Left renal pelvis (tissue), 4 donors: ENCODE measurements around the gene ODF2. TPM values are rescaled to one million over a fixed set of nuclear protein-coding genes. Genes with fewer than 3 reads are reported as not detected.
"Not testable (repeated sequence)": the region's sequence is repeated elsewhere in the genome, so short reads cannot be mapped to it uniquely, and the experiment has no call there.

Experiments used
- DNase-seq, 4 donors: peaks; one replicate each; pipeline ENCODE4 v3.0.0-alpha.2; 2013; ENCODE audit warnings: low read depth in 4 of 4, low spot score in 3 of 4
- polyA plus RNA-seq, 4 donors: library from polyadenylated mRNA; unstranded; fragments of 120-200 nt; gene quantifications; one replicate each; pipeline ENCODE4 v1.2.1, GENCODE V29; 2013; ENCODE audit not compliant: insufficient read length in 4 of 4

ODF2 gene
- polyA plus RNA-seq, 4 donors, result 29.8 to 51.4 (median 45.3) TPM

DNA sequence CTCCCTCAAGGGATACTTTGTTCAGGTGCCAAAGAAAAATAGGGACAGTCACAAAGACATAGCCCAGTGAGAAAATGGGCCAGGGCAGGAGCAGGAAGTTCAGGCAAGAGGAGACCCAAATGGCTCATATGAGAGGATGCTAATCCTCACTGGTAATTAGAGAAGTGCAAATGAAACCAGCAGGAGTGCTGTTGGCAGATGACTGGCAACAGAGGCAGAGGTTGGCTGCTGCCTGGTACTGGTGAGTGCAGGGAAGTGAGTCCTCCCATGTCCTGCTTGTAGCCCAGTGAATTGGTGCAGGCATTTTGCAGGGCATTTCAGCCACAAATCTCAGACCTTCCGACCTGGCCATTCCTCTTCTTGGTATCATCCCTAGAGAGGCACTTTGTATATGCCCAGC lies 23.5 kb downstream of the ODF2 start:
- no peak for DNase-seq

DNA sequence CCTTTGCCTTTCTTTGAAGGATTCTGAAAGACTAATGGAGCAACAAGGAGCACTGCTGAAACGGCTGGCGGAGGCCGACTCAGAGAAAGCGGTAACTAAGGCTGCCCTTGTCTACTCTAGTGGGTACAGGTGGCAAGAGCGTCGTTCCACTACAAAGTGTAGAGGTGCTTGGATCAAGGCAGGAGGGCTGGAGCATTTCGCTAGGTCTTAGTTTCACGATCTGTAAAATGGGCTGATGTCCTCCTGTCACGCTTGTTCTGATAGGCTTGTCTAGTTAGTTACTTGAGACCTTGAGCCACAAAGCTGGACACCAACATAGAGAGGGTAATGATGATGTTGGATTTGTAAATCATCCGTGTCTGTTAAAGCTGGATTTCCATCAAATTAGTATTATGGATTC lies 25.8 kb downstream of the ODF2 start:
- no peak for DNase-seq

DNA sequence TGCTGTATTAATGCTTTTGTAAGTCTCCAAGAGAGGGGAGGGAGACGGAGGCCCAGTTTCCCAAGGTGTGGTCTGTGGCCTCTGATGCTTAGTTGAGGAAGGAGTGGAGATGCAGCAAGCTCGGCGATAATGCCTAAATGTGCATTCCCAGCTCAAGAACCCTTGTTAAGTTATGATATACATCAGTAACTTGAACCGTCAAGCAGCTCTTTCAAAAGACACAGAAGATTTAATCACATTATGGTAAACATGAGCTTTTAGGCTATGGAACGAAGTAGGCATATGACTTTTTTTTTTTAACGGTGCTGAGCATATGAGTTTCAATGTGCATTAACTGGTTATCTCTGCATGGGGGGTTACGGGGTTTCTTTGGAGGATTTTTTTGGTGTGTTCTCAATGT lies 26.4 kb downstream of the ODF2 start:
- no peak for DNase-seq

DNA sequence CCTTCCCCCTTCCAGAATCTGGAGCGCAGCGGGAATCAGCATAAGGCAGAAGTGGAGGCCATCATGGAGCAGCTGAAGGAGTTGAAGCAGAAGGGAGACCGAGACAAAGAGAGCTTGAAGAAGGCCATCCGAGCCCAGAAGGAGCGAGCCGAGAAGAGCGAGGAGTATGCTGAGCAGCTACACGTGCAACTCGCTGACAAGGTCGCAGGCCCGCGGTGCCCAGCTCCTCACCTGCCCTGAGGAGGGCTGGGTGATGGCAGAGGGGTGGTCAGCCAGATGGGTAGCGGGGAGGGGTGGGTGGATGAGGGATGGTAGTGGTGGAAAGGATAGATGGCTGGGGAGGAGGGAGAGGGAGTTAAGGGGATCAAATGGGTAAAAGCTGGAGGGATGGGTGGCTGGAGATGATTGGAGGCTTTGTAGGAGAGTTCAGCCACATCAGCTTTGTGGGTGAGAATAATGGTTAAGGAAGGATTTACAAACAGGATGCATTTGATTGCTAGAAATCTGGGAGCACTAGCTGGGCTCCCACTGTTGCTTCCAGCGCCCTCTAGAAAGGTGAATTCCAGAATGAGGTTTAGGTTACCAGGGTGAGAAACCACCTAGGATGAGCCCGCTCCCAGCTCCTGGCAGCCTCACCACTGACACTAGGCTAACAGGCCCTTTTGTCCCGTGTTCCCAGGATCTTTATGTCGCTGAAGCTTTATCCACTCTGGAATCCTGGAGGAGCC lies 29.0 kb downstream of the ODF2 start:
- no peak for DNase-seq

DNA sequence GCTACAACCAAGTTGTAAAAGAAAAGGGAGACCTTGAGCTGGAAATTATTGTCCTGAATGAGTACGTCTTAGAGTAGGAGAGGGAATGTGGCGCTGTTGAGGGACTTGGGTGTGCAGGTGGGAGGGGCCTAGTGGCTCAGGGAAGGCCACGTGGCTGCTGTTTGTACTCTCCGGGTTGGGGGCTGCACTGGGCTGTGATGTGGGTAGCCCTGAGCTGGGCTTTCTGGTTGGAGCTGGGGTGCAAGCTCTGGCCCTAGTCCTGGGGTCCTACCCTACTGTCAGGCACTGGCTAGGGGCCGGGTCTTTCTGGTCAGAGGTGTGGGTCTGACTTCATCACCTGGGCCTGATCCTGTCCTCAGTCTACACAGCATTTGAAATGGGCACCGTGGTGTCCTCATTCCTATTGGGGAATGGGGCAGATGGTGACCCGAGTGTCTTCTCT lies 29.6 kb downstream of the ODF2 start:
- no peak for DNase-seq

DNA sequence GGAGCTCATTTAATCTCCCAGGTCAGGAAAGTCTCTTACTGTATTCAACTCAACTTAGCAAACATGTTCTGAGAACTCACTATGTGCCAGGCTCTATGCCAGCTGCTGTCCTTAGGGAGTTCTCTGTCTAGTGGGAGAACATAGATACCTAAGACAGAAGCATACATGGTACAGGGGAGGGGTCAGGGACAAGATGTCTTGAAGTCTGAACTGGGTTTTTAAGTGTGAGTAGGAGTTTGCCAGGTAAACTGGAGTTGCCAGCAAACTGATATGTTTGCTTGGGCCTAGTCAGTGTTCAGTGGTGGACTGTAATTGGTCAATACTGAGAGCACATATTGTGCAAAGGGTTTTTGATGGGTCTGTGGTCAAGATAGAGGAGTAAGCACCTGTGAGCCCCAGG lies 30.4 kb downstream of the ODF2 start:
- DNase-seq, result no peak

DNA sequence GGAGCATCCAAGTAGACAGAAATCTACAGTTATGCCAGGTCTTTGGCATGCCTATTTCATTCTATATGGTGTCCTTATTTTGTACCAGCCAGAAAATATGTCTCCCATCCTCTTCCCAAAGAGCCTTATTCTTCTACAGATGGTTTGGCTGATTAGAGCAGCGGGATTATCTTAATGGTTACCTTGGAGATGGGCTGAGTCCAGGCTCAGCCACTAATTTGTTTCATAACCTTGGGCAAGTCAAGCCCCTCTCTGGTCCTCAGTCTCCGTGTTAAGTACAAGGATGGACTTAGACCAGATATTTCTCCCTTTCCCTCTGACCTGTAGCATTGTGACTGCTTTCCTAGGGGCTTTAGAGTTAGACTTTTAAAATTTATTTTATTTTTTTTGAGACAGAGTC lies 37.6 kb downstream of the ODF2 start:
- no peak for DNase-seq

DNA sequence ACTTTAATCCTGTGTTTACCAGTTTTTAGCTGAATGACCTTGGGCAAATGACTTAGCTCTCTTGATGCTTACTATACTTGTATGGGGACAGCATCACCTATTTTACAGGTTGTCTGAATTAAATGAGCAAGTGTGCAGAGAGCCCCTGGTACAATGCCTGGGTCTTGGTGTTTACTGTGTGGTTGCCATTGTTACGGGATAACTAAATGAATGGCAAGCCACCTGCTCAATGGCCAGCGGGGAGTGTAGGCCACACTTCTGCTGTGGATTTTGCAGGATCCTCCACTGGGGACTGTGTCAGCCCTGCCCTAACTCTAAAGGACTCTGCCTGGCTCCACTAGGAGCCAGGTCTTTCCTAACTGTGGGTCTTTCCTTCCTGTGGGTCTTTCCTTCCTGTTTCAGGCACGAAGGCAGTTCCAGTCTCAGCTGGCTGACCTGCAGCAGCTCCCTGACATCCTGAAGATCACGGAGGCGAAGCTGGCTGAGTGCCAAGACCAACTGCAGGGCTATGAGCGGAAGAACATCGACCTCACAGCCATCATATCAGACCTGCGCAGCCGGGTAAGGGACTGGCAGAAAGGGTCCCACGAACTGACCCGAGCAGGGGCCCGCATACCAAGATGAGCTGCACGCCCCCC lies 38.4 kb downstream of the ODF2 start:
- DNase-seq, result peak in 1 of 4 donors; percentile 23

DNA sequence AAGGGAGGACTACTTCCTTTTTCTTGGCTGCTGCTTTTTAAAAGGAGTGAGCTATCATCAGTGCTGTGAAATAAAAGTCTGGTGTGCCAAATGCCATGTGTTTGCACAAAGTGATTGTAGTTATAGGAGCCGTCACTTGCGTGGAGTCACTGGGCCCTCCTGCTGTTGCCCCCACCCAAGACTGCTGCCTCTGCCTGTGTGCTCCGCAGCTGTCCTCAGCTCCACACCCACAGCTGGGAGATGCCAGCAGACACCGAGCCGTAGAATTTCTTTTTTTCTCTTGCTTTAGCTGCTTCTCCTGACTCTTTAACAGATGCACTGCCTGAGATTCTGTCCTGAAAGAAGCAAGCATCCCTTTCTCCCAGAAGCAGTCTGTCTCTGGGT lies 38.9 kb downstream of the ODF2 start:
- no peak for DNase-seq

DNA sequence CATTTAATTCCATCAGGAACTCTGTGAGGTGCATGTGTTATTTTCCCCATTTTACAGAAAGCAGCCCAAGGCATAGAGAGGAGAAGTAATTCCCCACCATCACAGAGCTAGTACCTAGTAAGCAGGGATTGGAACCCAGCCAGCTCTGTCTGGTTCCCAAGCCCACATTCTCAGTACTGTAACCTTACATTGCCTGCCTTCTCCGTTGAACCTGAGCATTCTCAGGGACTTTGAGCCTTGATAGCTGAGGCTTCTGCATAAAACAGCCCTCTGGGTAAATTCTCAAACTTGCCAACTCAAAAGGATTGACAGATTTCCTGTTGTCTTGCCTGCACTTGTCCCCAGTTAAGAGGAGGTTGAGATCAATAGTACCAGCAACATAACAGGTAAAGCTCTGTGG lies 39.5 kb downstream of the ODF2 start:
- DNase-seq, result no peak

DNA sequence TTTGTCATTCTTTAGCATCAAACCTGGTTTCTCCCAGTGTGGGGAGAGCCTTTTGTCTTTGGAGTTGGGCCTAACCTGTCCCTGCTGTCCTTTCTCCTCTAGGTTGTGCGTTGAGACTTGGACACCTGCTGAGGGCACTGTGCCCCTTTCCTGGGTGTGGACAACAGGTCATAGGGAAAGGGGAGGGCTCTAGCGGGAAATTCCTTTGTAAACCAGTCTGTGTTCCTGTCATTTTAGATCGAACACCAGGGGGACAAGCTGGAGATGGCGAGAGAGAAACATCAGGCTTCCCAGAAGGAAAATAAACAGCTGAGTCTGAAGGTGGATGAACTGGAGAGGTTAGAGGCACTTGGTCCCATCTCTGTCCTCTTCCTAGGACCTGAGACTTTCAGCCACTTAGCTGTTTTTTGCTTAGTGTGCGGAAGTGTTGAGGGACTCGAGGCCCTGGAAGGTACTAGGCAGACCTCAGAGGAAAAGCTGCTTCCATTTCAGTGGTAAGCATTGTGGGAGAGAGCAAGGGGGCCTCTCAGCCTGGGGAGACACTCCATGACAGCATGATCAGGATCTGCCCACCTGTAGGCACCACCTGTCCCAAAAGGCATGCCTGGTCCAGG lies 40.1 kb downstream of the ODF2 start:
- no peak for DNase-seq

DNA sequence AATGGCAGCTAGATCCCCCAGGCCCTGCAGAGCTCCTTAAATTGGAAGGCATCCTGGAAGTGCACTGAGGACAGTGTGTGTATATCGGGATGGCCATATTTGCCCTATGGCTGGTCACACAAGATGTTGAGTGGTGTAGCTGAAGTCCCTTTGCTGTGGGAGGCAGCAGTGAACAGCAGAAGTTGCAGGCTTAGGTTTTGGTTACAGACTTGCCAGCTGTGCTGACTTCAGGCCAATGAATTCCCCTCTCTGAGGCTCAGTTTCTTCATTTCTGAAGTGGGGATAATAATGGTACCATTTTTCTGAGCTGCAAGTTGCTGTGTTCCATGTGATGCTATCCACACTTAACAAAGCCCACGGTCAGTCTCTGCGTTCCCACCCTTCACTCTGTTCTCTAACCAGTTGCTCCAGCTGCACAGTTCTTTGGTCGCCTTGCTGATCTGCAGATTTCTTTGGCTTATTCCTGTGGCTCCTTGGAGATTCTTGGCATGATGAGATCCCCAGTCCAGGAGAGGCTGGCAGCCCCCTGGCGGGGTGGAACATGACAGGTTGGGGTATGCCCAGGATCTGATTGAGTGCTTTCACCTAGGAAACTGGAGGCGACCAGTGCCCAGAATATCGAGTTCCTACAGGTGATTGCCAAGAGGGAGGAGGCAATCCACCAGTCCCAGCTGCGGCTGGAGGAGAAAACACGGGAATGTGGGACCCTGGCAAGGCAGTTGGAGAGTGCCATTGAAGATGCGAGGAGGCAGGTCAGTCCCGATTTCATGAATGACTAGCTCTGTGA lies 42.2 kb downstream of the ODF2 start:
- no peak for DNase-seq

DNA sequence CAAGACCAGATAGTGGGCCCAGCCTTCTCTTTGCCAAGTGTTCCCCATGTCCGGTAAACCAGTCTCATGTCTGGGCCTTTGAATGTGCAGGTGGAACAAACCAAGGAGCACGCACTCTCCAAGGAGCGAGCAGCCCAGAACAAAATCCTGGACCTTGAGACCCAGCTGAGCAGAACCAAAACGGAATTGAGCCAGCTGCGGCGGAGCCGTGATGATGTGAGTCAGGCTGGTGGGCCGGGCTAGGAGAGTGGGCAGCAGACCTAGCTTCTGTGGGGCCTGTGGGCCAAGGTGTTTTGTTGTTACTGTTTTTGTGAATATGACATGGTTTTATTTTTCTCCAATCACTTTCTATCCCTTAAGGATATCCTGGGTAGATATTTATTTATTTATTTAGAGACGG lies 43.1 kb downstream of the ODF2 start:
- DNase-seq, result no peak

DNA sequence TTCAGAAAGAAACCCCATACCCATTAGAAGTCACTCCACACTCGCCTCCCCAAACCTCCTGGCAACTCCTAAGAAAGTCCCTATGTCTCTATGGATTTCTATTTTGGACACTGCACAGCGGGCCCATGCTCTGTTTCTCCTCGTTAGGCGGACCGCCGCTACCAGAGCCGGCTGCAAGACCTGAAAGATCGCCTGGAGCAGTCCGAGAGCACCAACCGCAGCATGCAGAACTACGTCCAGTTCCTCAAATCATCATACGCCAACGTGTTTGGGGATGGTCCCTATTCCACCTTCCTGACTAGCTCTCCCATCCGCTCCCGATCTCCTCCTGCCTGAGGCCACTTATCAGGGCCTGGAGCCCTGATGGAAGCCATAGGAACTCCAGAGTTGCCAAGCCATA lies 44.1 kb downstream of the ODF2 start:
- no peak for DNase-seq

DNA sequence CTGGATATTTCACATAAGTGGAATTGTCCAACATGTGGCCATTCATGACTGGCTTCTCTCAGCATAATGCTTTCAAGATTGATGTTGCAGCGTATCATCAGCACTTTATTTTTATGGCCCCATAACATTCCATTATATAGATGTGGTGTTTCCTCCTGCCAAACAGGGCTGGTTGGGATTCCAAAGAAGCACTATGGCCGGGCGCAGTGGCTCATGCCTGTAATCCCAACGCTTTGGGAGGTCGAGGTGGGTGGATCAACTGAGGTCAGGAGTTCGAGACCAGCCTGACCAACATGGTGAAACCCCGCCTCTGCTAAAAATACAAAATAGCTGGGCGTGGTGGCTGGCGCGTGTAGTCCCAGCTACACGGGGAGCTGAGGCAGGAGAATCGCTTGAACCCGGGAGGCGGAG lies 47.6 kb downstream of the ODF2 start:
- DNase-seq, result not testable (repeated sequence)

DNA sequence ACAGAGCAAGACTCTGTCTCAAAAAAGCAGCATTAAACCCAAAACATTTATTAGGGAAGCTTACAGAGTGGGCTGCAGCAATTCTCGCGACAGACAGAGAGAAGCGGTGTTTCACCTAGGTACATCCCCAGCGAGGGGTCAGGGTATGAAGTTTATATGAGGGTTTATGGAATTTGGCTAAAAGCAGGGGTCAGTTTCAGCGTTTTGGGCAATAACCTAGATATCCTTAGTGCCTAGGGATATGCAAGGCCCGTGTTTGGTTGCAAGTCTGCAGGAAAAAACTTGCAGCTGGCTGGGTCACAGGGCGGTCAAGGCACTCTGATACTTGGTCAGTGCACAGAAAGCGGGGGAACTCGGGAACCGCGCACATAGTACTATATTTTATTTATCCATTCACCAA lies 48.1 kb downstream of the ODF2 start:
- no peak for DNase-seq

DNA sequence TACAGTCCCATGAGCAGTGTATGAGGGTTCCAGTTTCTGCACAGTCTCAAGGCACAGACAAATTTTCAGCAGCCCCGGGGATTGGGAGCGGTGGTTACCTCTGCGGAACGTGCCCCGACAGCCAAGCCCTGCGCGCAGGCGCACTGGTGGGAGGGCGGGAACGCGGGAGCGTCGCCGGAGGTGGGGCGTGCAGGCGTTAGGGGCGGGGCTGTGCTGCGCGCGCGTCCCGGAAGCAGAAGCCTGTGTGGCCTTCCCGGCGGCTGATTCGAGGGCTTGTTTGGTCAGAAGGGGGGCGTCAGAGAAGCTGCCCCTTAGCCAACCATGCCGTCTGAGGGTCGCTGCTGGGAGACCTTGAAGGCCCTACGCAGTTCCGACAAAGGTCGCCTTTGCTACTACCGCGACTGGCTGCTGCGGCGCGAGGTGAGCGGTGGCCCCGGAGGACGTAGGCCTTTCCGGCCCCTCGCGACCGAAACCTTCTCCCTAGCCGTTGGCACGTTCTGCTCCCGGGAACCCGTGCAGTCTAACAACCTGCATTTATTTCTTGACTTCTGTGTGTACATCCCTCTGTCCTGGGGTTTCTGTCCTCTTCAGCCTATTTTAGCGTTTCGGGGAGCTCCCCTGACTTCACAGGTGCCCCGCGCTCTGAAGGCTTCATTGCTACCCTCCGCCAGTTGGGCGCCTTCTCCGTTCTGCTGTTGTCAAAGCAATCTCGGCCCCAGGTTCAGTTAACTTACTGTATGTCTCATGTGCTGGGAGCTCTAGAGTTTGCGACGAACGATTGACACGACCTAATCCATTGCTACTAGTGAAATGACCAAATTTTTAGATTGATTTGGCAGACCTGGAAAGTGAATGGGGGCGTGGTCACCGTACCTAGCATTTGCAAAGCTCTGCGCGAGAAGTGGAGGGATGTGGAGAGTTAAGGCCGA lies 48.9 kb downstream of the ODF2 start, which contains the start of gene GLE1:
GLE1 (plus strand) TSS at position 235 of the 929 bp plus-strand sequence; CDS start at position 322, 87 bp downstream.
- peak; percentile 82 to 88 (median 86) for DNase-seq

DNA sequence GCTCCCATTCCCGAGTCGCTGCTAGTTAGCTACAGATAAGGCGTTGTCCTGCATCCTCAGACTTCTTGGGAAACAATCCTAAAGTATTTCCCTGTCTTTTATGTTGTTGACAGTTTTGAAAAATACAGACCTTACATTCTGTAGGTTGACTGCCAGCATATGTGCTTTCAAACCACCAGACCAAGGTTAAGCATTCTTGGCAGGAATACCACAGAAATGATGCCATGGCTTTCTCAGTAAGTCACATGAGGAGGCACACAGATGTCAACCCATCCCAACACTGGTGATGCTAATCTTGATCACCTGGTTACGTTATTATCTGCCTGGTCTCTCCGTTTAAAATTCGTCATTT lies 49.6 kb downstream of the ODF2 start:
- no peak for DNase-seq

DNA sequence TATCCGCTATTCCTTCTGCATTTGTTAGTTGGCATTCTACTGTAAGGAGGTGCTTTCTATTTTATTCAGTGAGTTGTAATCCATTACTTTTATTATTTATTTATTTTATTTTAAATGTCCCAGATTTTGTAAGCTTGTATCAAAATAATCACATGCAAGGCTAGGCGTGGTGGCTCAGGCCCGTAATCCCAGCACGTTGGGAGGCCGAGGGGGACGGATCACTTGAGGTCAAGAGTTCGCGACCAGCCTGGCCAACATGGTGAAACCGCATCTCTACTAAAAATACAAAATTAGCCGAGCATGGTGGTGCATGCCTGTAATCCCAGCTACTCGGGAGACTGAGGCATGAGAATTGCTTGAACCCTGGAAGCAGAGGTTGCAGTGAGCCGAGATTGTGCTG lies 50.1 kb downstream of the ODF2 start:
- not testable (repeated sequence) for DNase-seq

DNA sequence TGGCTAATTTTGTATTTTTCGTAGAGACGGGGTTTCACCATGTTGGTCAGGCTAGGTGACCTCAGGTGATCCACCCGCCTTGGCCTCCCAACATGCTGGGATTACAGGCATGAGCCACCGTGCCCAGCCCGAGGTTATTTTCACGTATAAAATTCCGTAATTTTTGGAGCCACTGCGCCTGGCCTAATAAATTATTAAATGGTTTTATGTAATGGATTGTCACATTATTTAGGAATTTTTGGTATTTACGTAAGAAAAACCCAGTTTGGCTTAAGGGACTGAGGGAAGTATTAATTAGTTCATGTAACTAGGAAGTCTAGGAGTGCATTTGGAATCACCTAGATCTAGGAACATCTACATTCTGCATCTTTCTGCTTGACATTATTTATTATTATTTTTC lies 57.0 kb downstream of the ODF2 start:
- DNase-seq, result no peak
